Measurements from ENCODE around the gene SLC17A6.

Gene SLC17A6

DNA sequence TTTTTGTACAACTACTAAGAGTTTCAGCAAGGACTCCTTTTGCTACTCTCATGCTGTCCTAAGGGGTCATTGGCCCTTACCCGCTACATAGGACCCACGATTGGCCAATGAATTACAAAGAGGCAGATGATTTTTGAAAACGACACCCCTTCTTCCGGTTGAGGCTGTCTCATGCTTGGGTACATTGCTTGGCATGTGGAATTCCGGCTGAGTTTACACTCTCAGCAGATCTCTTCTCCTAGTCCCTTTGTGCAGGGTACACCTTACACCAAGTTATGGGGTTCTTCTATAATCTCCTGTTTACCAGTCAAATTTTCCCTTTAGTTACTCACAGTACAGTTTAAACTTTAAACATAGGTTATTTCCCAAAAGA is 52.1 kb downstream of the SLC17A6 start:
- no peak for DNase-seq

DNA sequence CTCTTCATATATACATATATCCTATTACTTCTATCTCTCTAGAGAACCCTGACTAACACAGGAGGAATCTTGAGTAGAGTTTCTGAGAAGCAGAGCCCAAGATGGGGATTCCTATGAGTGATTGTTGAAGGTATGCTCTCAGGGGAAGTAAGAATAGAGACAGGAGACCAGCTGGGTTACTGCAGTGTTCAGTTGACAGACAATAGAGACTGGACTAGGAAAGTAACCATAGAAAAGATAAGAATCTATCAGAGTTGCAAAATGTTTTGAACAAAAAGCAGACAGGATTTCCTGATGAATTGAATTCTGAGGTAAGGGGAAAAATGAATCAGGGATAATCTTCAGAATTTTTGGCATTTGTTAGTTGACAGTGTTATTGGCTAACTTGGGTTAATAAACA is 54.4 kb downstream of the SLC17A6 start:
- no peak for DNase-seq

DNA sequence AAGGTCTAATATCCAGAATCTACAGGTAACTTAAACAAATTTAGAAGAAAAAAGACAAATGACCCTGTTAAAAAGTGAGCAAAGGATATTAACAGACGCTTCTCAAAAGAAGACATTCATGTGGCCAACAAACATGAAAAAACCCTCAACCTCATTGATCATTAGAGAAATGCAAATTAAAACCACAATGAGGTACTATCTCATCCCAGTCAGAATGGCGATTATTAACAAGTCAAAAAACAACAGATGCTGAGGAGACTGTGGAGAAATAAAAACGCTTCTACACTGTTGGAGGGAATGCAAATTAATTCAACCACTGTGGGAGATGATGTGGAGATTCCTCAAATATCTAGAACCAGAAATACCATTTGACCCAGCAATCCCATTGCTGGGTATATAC is 67.2 kb downstream of the SLC17A6 start:
- DNase-seq: no peak

DNA sequence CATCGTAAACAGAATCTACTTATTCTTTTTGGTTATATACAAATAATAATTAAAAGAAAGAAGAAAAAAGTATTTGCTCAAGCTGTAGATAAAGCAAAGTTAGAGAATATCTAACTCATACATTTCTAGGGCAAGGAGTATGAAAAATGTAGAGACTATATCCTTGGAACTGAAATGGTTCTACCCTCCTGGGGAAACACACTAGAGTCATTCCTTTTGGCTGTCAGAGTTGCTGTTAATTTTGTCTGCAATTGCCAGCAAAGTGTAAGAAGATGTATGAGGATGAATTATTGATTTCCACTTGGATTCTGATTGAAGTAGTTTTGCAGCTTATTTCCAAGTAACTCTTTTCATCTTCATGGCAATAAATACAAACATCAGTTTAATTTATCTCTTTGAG is 69.1 kb downstream of the SLC17A6 start:
- no peak for DNase-seq

DNA sequence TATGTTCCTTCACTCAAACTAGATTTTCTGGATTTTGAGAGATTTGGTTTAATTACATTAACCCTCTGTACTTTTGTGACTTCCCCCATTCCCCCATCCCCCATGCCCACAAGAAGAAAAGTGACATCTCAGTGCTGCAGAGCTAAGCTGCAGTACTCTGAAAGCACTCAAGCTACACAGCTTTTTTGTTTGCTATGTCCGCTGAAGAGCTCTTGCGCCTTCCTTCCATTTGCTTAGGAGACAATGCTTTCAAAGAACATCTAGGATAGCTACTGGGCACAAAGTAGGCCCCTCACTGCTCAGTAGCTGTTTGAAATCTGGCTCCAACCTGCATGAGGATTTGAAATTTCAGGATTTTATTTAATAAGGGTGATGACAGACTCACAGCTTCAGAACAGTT is 69.7 kb downstream of the SLC17A6 start:
- DNase-seq: no peak

DNA sequence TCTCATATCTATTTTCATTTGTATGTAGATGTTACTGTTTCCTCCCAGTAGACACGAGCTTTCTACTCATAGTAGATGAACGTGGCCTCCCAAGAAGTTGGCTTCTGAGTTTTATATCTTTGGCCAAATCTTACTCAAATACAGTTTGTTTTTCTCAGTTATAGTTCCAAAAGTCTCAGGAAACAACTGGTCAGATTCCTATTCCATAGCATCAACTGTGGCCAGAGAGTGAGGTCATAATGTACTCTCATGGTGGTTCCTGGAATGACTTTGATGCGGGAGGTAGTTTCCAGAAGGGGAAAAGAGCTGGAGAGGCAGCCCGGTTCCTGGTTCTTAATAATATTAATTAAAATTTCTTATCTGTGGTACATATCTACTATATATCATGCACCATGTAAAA is 77.3 kb downstream of the SLC17A6 start:
- no peak for DNase-seq

DNA sequence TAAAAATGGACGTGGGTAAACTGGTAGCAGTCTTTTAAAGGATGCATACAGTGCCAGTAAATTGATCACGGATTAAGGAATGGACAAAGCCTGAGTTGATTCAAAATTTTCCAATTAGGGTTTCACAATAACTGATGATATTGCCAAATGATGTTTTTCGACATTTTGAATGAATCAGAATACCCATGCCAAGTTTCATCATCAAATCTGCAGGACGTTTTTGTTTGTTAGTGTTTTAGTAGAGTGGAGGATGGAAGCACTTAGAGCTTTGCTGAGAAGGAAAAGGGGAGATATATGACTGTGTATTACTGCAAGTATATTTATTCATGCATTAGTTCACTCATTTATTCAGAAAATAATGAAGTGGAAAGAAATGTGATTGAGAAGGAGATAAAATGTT is 78.3 kb downstream of the SLC17A6 start:
- DNase-seq: no peak

DNA sequence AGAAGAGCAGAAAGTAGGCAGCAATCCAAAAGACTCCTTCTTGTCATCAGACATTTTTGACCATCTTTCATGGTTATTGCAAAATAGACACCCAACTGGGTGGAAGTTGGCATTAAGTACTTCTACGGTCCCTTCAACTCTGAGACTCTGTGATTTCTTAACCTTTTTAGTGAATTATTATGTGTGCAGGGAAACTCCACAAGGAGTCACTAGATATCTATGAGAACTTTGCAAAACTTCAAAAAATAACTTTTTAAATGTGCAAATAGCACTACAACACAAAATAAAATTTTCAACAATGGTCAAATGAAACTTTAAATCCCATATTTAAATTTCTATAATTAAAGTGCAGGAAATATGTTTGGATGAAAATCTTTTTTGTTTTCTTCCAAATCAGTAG is 88.7 kb downstream of the SLC17A6 start:
- no peak for DNase-seq

All from stimulated activated naive CD4-positive, alpha-beta T cell (primary cell).